GM18951 (cell line): ENCODE measurements around the gene CAV3.
A peak's percentile ranks its signal among the peaks of the same experiment; 100 is the strongest.

Source experiments
- POLR2A ChIP-seq: IDR thresholded peaks from 4 replicates; pipeline ENCODE4 v1.6.1; 2011; ENCODE audit warnings: mild to moderate bottlenecking; ENCODE audit not compliant: insufficient read length, insufficient read depth; ENCODE audit errors: extremely low read depth
- in situ Hi-C: fragments of 300-500 bp; cut with MboI; formaldehyde crosslinking; loops from one replicate; pipeline ENCODE4 v1.12.0; 2022; ENCODE audit warnings: low sequenced_read_pairs, mixed read lengths, inconsistent platforms; ENCODE audit not compliant: unreplicated experiment

The CAV3 gene

DNA sequence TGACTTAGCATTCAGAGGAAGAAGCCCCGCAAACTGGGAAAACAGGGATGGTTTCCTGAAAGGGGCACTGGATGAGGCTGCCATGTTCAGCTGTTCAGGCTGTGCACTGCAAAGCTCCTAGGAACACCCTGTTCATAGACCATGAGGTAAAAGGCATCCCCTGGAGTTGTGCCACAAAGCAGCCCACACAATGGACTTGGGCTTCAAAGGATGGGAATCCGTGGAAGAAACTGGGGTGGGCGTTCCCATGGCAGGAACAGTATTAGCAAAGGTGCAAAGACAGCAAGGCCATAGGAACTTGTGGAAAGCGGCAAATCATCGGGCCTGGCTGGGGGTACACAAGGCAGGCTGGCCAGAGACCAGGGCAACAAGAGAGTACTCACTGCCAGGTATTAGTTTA, 26.9 kb downstream of the CAV3 start:
- TF ChIP-seq POLR2A, result no peak
- in situ Hi-C loops, result no loop called here

DNA sequence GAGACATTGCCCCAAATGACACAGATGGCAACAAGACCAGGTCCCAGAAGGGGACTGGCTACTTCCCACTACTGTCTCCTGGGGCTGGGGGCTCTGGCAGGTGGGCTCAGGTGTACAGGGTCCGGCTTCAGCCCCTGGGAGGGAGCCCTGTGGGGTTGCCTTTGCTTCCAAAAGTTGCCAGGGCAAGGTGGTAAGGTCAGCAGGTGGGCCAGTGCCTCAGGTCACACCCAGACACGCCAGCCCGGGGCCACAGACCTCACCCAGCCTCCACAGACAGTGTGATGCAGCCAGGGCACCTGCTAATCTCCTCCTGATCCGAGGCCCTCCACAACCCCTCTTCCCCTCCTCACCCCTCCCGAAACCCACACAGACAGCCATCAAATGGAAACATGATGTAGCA, 28.3 kb downstream of the CAV3 start:
- TF ChIP-seq POLR2A, result no peak
- in situ Hi-C loops, result no loop called here

DNA sequence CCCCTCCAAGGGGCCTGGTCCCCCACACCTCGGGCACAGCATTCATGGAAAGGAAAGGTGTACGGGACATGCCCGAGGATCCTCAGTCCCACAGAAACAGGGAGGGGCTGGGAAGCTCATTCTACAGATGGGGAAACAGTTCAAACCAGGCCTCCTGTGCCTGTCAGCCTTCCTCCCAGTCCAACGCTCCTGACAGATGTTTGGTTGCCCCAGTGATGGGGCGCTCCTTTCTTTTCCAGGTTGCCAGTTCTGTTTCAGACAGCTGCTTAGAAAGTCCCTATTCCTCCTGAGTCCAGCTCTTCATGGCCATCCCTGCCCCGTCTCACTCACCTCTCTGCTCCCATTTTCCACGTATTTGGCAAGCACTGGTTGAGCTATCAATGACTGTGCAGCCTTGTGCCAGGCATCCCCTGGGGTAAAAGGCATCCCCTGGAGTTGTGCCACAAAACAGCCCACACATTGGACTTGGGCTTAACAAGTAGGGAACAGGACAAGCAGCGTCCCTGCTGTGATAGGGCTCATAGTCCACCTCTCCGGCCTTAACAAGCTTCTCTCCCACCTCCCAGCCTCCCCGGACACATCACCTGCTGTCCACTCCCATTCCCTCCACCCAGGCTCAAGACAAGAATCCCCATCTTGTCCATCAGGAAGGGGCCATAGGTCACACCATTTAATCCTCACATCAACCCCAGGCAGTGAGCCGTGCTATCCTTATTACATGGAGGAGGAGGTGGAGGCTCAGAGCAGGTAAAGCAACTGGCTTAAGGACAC, 29.2 kb downstream of the CAV3 start:
- TF ChIP-seq POLR2A, result no peak
- in situ Hi-C loops, result no loop called here

DNA sequence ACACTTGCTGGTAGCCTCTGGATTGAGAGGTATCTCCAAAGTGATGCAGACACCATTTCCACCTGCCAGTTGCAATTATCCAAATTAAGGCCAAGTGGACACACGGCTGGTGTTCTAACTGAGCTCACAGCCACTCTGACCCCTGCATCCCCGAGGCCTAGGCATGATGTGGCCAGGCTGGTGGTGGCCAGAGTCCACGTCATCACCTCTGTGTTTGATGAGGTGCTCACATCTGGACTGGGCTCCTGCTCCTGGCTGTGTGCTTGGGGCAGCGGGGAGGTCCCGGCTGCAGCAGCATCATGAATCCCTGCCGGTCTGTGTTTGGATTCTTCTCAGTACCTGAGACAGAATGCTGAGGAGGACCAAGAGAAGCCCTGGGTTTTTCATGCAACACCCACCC, 30.9 kb downstream of the CAV3 start:
- TF ChIP-seq POLR2A, result no peak
- in situ Hi-C loops, result no loop called here

DNA sequence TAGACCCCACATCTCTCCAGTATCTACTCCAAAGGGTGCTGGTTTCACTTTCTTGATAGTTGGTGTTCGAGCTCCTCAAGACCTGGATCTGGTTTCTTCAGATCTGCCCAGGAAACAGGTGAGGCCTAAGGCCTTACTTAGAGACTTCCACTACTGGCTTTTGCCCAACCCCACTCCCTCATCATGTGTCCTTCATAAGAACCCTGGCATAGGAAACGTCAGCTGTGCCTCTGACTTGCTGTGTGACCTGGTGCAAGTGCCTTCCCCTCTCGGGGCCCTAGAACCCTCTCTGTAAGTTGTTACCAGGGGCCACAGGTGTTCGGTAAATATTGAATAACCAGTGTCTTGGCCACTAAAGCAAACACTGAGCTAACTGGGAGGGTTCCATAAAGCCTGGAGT, 31.9 kb downstream of the CAV3 start:
- in situ Hi-C loops, result no loop called here
- no peak for TF ChIP-seq POLR2A

DNA sequence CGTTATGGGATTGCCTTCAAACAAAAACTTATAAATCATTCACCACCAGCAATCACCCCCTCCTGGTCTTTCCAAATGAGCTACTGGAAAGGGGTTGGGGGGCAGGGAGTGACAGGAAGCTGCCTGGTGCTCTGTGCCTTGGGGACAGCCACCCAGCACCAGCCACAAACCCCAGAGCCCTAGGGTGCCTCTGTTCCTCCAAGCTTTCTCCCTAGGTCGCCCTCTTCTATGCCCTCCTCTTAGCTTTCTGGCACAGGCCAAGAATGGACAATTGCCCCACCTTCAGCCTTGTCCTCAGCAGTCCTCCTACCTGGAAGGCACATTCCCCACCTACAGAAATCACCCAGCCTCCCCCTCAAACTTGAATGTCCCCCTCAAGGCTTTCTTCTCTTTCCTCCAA, 32.5 kb downstream of the CAV3 start:
- no peak for TF ChIP-seq POLR2A
- in situ Hi-C loops, result no loop called here

DNA sequence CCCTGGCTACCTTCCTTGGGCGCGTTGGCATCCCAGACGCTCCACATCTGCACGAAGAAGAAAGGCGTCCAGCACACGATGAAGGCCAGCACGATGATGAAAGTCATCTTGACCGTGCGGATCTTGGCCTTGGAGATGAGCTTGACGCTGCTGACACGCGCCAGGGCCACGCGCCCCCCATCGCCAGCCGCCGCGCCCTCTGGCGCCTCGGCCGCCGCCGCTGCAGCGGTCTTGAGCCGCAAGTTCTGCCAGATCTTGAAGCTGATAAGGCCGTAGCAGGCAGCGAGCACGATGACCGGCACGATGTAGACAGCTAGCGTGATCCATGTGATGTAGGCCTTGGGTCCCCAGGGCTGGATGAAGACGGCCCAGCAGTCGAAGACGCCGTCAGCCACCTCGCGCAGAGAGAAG, 33.7 kb downstream of the CAV3 start:
- in situ Hi-C loops, result no loop called here
- no peak for TF ChIP-seq POLR2A

DNA sequence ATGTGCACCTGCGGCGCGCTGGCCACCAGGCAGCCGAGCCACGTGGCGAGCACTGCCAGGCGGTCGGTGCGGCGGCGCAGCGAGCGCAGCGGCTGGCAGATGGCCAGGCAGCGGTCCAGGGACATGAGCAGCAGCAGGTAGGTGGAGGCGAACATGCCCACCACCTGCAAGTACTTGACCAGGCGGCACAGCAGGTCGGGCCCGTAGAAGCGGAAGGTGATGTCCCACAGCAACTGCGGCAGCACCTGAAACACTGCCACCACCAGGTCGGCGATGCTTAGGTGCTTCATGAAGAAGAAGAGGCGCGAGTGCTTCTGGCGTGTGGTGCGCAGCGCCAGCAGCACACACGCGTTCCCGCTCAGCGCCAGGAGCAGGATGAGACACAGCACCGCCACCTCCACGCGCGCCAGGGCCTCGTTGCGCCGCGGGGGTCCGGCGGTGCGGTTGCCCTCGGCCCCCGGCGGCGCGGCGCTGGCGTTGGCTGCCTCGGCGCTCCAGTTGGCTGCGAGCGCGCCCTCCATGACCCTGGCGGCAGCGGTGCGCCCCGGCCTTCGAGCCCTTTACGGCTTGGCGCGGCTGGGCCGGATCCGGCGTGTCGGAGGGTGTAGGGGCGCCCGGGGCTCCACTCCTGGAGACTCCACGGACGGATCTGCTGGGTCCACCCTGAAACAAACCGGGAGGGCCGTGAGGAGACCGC, 34.2 kb downstream of the CAV3 start:
- in situ Hi-C loops, result no loop called here
- TF ChIP-seq POLR2A, result peak; percentile 36

DNA sequence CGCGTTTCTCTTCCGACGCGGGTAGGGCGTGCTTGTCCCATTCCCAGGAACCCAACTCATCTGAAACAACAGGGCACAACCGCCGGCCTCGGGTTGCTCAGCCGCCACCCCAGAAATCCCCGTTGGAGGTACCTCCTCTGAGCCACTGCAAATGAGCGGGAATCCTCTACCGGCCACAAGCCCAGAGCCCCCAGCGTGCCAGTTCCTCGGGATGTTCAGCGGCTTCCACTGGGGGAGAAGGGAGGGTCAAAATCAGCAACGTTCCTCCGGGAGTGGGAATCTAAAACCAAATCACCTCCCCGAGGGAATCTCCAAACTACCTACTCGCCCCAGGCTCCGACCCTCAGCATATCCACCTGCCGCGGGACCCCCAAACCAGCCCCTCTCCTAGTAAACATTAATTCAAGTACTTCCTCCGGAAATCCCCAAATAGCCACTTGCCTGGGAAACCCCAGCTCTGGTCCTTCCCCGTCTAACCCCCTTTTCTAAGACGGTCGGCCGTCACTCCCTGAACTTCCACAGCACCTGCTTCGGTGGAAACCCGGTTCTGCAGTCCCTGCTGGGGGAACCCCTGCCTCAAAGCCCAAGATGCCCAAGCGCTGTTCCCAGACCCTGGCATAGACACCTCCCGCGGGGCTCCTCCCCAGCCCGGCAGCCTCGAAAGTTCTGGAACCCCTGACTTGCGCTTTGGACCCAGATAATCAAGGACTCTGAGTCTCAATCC, 34.9 kb downstream of the CAV3 start:
- in situ Hi-C loops, result no loop called here
- TF ChIP-seq POLR2A, result no peak

DNA sequence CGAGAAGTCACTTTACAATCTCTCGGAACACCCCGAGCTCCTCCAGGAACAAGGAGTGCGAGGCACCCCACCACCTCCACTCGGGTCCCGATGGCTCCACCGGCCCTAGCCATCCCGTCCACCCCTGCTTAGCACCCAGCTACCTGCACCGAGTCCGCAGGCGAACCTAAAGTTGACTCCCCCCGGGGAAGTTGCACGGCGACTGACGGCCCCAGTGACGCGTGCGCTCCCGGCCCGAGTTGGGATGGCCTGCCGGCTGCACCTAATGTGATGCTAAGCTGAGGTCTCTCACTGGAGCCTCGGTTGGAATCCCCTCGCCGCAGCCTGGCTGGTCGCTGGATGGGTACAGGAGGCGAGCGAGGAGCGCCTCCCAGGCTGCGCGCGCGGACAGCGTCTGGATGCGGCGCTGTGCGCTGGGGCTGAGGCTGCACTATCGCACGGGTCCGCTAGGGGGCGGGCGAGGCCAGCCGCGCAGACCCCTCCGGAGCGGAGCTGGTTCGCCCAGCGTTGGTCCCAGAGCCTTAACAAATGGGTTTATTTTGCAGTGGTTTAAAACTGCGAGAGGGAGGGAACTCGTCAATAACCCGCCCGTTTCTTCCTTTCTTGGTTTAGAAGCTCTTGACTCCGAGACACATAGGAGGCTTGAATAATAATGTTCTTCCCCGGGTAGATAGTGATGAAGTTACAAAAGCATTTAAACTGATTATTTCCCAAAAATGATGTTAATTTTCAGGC, 35.7 kb downstream of the CAV3 start, which contains the start of gene OXTR:
OXTR (minus strand) TSS at position 526 of the 735 bp plus-strand sequence. CDS start 1,426 bp downstream, outside the sequence.
- TF ChIP-seq POLR2A, result peak; percentile 39
- in situ Hi-C loops, result no loop called here

DNA sequence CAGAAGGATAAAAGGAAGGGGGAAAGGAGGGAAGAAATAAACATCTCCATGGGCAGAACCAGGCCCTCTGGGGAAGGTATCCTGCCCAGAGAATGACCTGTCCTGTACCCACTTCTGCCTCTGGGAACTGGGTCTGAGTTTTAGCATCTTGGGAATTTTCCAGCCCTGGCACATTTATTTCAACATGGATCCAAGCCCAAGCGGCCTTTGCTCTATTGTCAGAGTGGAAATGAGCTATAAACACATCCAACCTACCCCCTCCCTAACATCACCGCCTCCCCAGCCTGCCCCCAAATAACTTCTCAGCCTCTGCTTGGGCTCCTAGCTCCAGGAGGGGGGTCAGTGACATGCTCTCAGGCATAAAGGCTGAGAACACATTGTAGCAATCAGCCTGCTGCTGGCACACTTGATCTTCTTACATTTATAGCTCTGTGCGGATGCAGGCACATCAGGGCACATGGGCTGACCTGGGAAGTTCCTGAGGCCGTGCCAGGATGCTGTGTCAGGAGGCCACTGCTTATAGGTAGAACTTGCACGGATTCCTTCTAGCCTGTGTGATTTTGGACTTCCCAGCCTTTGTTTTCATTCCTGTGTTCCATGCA, 40.4 kb downstream of the CAV3 start:
- no peak for TF ChIP-seq POLR2A
- in situ Hi-C loops, result no loop called here

DNA sequence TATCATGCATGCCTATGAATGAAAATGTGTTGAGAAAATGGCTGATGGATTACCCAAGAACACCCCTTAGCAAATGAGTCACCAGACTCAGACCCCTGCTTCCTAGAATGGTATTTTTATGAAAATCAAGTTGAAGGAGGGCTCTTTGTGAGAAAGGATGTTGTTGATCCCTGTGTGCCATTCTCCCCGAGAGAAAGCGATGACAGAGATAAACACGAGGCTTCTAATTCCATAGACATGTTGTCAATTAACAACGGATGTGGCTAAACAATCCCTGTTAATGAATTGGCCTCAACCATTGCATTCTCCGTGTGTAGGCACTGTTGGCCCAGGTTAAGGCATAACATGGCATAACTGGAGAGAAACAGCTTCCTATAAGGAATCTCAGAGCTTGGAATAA, 41.6 kb downstream of the CAV3 start:
- in situ Hi-C loops, result no loop called here
- no peak for TF ChIP-seq POLR2A

DNA sequence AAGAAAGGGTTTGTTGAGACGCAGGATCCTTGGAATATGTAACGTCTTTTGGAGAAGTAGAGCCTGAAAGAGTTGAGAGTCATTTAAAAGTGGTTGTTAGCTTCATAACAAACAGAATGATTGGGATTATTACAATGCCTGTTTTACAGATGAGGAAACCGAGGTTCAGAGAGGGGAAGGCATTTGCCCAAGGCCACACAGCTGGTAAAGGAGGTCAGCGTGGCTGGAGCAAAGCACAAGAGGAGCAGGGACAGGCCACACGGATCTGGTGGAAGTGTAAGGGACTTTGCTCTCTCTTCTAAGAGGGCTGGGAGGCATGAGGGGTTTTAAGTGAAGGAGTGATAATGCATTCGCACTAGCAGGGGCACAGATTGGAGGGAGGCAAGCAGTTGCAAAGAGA, 42.0 kb downstream of the CAV3 start:
- in situ Hi-C loops, result no loop called here
- TF ChIP-seq POLR2A, result no peak

DNA sequence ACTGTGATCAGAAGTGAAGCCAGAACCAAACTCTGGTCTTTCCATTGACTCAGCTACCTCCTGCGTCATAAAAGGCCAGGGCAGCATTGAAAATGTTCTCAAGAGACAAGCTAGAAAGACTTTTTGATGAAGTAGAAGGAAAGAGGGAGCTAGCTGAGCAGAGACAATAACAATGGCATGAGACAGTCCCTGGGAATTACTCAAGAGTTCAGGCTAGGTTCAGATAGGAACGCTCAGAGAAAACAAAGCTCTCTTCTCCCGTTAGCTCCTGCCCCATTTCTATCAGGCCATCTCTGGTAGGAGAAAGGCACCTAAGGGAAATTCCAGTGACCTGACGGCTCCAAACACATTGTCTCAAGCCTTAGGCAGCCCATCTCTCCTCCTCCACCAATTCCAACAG, 42.8 kb downstream of the CAV3 start:
- in situ Hi-C loops, result no loop called here
- TF ChIP-seq POLR2A, result no peak
